CD4-positive, alpha-beta T cell treated with Interleukin-12 subunit alpha and Interleukin-12 subunit beta, for 1 hour (primary cell): Measurements from ENCODE around the gene CIAO2B.
A peak's percentile ranks its signal among the peaks of the same experiment; 100 is the strongest.
"Not testable (repeated sequence)": the region's sequence is repeated elsewhere in the genome, so short reads cannot be mapped to it uniquely, and the experiment has no call there.

Experiments used
- DNase-seq: peaks from one replicate; pipeline ENCODE4 v3.0.0-alpha.2; 2020

Gene CIAO2B

DNA sequence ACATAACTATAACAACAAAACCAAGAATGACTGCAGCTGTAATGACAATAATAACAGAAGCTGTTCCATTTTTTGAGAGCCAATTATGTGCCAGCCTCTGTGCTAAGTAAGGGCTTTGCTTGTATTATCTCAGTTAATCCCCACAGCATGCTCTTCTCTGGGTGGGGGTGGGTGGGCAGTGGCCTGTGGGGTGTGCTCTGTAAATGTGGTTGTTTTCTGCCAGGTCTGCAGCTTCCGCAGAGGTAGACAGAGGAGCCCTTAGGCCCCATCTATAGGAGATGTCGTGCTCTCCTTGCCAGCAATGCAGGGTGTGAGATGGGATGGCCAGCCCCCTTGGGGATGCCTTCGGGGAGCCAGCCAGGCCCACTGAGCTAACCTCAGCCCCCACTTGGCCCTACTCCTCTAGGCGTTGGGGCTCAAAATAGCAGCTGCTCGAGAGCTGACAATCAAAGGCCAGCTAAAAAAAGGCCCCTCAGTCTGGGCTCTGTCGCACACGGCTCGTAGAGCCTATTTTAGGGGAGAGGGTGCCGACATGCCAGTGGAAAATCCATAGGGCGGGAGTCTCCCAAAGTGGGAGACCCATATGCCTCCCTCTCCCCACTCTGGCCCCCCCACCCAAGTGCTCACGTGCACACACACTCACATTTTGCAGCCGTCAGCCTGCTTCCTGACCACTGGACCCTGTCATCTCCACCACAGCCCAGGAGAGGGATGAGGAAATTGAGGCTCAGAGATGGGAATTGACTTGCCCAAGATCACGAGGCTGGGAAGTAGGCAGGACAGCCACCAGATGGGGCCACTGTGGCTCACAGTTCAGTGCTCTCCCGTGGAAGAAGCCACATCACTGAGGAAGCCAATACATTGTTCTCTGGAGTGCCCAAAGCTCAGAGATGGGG is 31.3 kb downstream of the CIAO2B start:
- no peak for DNase-seq

DNA sequence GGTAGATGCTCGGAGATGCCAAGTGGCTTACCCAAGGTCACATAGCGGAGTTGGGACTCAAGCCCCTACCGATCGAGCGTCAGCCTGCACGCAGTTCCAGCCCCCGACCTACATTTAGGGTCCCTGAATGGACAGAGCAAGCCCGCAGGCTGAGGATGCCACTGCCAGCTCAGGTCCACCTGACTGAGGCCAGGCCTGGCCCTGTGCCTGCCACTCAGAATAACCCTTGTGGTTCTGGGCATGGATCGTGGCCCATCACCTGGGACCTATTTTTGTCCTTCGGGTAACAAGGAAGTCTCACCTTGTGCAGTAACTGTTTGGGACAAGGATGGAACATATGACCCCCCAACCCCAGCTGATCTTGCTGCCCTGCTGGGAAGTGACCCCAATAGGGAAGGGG is 32.6 kb downstream of the CIAO2B start:
- no peak for DNase-seq

- no peak for DNase-seq
These were observed 33.3 kb downstream of the CIAO2B start for GRCh38 chr16:66900721-66901441.

- no peak for DNase-seq
These were observed 34.1 kb downstream of the CIAO2B start for GRCh38 chr16:66899945-66900710.

GRCh38 chr16:66899310-66899944 is 34.8 kb downstream of the CIAO2B start:
- DNase-seq: no peak

- no peak for DNase-seq
These were observed 35.3 kb downstream of the CIAO2B start for GRCh38 chr16:66898933-66899309.

- DNase-seq: no peak
These were observed 36.0 kb downstream of the CIAO2B start for GRCh38 chr16:66898207-66898606.

DNA sequence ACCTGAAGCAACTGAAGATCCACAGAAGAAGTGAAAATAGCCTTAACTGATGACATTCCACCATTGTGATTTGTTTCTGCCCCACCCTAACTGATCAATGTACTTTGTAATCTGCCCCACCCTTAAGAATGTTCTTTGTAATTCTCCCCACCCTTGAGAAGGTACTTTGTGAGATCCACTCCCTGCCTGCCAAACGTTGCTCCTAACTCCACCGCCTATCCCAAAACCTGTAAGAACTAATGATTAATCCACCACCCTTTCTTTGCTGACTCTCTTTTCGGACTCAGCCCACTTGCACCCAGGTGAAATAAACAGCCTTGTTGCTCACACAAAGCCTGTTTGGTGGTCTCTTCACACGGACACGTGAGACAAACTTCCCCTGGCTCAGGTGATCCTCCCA is 37.5 kb downstream of the CIAO2B start:
- not testable (repeated sequence) for DNase-seq

DNA sequence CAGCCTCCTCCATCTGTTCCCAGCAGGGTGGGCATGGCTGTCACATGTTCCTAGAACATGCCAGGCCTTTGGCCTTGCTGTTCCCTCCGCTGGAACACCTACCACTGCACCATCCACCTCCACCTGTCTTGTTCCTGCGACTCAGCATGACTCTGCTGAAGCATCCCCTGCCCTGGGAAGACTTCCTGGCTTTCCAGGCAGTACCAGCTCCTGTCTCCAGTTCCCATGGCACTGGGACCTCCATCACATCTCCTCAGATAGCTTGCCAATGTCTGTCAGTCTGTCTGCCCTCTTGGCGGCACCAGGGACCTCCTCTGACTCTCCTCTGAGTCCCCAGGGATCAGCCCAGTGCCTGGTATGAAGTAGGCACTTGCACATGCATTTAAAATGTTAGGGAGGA is 38.2 kb downstream of the CIAO2B start:
- DNase-seq: no peak

DNA sequence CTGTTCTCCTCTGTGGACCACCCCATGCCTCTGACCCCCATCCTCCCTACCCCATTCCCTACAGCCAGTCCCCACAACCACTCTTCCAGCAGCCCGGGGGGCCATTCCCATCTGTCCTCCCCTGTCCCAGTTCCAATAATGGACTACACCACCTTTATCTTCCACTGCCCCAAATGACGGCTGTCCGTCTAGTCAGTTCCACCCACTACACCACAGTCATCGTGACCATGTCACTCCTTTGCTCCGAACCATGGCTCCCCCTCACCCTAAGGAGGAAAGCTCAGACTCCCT is 38.6 kb downstream of the CIAO2B start:
- DNase-seq: no peak

- peak; percentile 65 for DNase-seq
These were observed 39.1 kb downstream of the CIAO2B start for GRCh38 chr16:66894948-66895688.

DNA sequence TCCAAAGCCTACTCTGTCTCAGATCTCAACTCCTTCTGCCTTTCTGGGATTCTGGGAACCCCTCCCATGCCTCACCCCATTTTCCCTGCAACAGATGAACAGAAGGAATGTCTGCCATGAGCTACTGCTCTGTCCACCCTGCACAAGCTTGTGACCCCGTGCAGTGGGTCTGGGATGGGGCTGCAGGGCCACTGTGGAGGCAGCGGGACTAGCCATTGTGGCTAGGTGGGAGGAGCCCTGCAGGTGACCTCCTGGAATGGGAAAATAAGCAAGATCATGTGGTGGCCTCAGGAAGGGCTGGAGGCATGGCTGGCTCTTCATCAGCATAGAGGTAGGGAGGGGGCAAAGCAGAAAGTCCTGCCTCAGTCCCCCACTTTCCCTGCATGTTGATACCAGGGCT is 40.1 kb downstream of the CIAO2B start:
- no peak for DNase-seq

DNA sequence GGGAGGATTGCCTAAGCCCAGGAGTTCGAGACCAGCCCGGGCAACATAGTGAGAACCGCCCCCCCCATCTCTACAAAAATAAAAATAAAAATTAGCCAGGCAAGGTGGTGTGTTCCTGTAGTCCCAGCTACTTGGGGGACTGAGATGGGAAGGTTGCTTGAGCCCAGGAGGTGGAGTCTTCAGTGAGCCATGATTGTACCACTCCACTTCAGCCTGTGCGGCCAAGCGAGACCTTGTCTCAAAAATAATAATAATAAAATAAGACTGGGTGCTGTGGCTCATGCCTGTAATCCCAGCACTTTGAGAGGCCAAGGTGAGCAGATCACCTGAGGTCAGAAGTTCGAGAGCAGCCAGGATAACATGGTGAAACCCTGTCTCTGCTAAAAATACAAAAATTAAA is 42.4 kb downstream of the CIAO2B start:
- no peak for DNase-seq

DNA sequence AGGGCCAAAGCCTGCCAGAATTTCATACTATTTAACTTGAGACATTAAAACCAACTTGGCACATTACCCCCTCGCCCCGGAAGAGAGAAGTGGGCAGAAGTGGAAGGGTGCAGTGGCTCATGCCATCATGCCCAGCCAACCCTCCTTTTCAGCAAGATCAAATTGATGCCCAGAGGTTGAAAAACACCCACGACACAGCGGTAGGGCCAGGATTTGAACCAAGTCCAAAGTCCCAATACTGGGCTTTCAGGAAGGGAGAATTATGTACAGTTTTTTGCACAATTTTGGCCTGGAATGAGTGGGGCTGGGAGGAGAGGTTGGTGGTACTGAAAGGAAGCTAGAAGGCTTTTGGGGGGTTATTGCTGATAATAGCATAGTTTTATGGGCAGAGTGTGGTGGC is 42.8 kb downstream of the CIAO2B start:
- DNase-seq: no peak

- DNase-seq: no peak
These were observed 43.4 kb downstream of the CIAO2B start for GRCh38 chr16:66890799-66891198.

DNA sequence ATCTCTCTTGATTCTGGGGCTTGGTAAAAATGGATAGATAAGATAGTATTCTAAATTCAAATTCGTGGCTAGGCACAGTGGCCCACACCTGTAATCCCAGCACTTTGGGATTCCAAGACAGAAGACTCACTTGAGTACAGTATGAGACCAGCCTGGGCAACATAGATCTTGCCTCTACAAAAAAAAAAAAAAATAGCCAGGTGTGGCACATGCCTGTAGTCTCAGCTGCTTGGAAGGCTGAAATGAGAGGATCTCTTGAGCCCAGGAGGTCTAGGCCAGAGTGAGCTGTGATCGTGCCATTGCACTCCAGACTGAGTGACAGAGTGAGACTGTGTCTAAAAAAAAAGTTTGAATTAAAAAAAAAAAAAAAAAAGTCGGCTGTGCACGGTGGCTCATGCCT is 44.6 kb downstream of the CIAO2B start:
- DNase-seq: no peak

GRCh38 chr16:66888647-66889615 is 45.3 kb downstream of the CIAO2B start:
- no peak for DNase-seq

- DNase-seq: no peak
These were observed 47.3 kb downstream of the CIAO2B start for GRCh38 chr16:66886914-66887313.

GRCh38 chr16:66886321-66886720 is 47.9 kb downstream of the CIAO2B start:
- DNase-seq: no peak

DNA sequence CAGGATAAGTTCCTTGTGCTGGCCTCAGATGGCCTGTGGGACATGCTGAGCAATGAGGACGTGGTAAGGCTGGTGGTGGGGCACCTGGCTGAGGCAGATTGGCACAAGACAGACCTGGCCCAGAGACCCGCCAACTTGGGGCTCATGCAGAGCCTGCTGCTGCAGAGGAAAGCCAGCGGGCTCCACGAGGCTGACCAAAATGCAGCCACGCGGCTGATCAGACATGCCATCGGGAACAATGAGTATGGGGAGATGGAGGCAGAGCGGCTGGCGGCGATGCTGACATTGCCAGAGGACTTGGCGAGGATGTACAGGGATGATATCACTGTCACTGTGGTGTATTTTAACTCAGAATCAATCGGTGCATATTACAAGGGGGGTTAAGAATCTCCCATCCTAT is 48.7 kb downstream of the CIAO2B start:
- DNase-seq: no peak

GRCh38 chr16:66882702-66883101 is 51.5 kb downstream of the CIAO2B start:
- no peak for DNase-seq
